HEK293T (cell line): Measurements from ENCODE around the gene SLC13A5.

ENCODE experiments used
- CTCF ChIA-PET: fragments of 350-600 bp; formaldehyde crosslinking; extraction: SDS; loops from one replicate; lab custom pipeline; 2021; ENCODE audit warnings: antibody characterized with exemption, inconsistent platforms; lab: Yijun Ruan, JAX
- POLR2A ChIA-PET: fragments of 350-600 bp; formaldehyde crosslinking; extraction: SDS; loops from one replicate; lab custom pipeline; 2020; ENCODE audit warnings: antibody characterized with exemption, inconsistent platforms; lab: Yijun Ruan, JAX
- DNase-seq: peaks from one replicate; pipeline ENCODE4 v3.0.0; 2012; ENCODE audit warnings: mixed read lengths; ENCODE audit errors: extremely low spot score
- ARNT ChIP-seq: fragments of 450-650 bp; IDR thresholded peaks from 2 replicates; pipeline ENCODE4 v1.6.1; 2017; ENCODE audit warnings: mild to moderate bottlenecking
- BHLHE40 ChIP-seq: fragments of 450-650 bp; IDR thresholded peaks from 2 replicates; pipeline ENCODE4 v1.6.1; 2016; ENCODE audit warnings: mild to moderate bottlenecking, moderate library complexity, borderline replicate concordance
- CTBP1 ChIP-seq: fragments of 450-650 bp; IDR thresholded peaks from 2 replicates; pipeline ENCODE4 v1.6.1; 2016; ENCODE audit warnings: borderline replicate concordance
- ELF4 ChIP-seq: fragments of 450-650 bp; IDR thresholded peaks from 2 replicates; pipeline ENCODE4 v1.6.1; 2017; ENCODE audit warnings: antibody characterized with exemption
- FOXA1 ChIP-seq: fragments of 450-650 bp; IDR thresholded peaks from 2 replicates; pipeline ENCODE4 v1.6.1; 2016; ENCODE audit warnings: mild to moderate bottlenecking
- FOXK2 ChIP-seq: fragments of 450-650 bp; IDR thresholded peaks from 2 replicates; pipeline ENCODE4 v1.6.1; 2016; ENCODE audit warnings: mild to moderate bottlenecking
- FOXM1 ChIP-seq: fragments of 450-650 bp; IDR thresholded peaks from 2 replicates; pipeline ENCODE4 v1.6.1; 2017; ENCODE audit warnings: mild to moderate bottlenecking, borderline replicate concordance
- HDGF ChIP-seq: fragments of 450-650 bp; IDR thresholded peaks from 2 replicates; pipeline ENCODE4 v1.6.1; 2017; ENCODE audit warnings: antibody characterized with exemption, borderline replicate concordance
- L3MBTL2 ChIP-seq: fragments of 450-650 bp; conservative IDR thresholded peaks from 2 replicates; pipeline ENCODE4 v1.6.1; 2016; ENCODE audit warnings: mild to moderate bottlenecking
- LEF1 ChIP-seq: fragments of 450-650 bp; IDR thresholded peaks from 2 replicates; pipeline ENCODE4 v1.6.1; 2017; ENCODE audit warnings: mild to moderate bottlenecking, borderline replicate concordance
- NFRKB ChIP-seq: fragments of 450-650 bp; IDR thresholded peaks from 2 replicates; pipeline ENCODE4 v1.6.1; 2016; ENCODE audit warnings: mild to moderate bottlenecking, moderate library complexity
- SP1 ChIP-seq: fragments of 450-650 bp; IDR thresholded peaks from 2 replicates; pipeline ENCODE4 v1.6.1; 2017
- SUZ12 ChIP-seq: fragments of 450-650 bp; IDR thresholded peaks from 2 replicates; pipeline ENCODE4 v1.6.1; 2016; ENCODE audit warnings: mild to moderate bottlenecking
- TARDBP ChIP-seq: fragments of 450-650 bp; IDR thresholded peaks from 2 replicates; pipeline ENCODE4 v1.6.1; 2016
- ZNF384 ChIP-seq: fragments of 450-650 bp; IDR thresholded peaks from 2 replicates; pipeline ENCODE4 v1.6.1; 2016
- TF ChIP-seq, protein P1 (sequence below): fragments of 450-650 bp; IDR thresholded peaks from 2 replicates; pipeline ENCODE4 v1.6.1; 2016

The SLC13A5 gene

GRCh38 chr17:6688944-6689343, 24.2 kb downstream of the SLC13A5 start:
- no peak for DNase-seq
- ChIA-PET POLR2A (no interaction called here), CTCF (no interaction called here)
- TF ChIP-seq L3MBTL2 (no peak), HDGF (no peak), FOXK2 (no peak), CTBP1 (no peak), SUZ12 (no peak), ARNT (no peak), SP1 (no peak), ELF4 (no peak), FOXA1 (no peak), BHLHE40 (no peak), ZNF384 (no peak), TARDBP (no peak), NFRKB (no peak), LEF1 (no peak), FOXM1 (no peak)
- TF ChIP-seq, protein P1, sequence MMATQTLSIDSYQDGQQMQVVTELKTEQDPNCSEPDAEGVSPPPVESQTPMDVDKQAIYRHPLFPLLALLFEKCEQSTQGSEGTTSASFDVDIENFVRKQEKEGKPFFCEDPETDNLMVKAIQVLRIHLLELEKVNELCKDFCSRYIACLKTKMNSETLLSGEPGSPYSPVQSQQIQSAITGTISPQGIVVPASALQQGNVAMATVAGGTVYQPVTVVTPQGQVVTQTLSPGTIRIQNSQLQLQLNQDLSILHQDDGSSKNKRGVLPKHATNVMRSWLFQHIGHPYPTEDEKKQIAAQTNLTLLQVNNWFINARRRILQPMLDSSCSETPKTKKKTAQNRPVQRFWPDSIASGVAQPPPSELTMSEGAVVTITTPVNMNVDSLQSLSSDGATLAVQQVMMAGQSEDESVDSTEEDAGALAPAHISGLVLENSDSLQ, result no peak

DNA sequence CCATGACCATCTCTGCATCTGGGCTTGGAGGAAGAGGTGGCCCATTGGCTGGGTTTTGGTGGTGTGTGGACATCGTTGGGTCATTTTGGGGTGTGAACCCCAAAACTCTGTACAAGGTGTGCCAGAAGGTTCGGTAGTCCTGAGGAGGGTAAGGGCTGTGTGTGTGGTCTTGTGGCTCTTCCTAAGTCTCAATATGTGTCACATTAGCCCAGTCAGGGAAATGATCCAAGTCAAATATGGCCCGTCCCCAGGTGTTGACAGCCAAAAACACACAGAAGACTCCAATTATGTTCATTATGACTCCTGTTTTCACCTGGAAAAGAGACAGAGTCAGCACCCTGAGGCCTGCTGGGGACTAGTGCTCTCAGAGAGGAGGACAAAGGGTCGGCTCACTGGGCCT, 27.1 kb downstream of the SLC13A5 start:
- POLR2A ChIA-PET, result no interaction called here
- TF ChIP-seq HDGF, result no peak
- TF ChIP-seq ZNF384, result no peak
- TF ChIP-seq LEF1, result no peak
- TF ChIP-seq ARNT, result no peak
- TF ChIP-seq TARDBP, result no peak
- TF ChIP-seq NFRKB, result no peak
- no peak for TF ChIP-seq FOXK2
- TF ChIP-seq BHLHE40, result no peak
- no peak for DNase-seq
- CTCF ChIA-PET, result no interaction called here

DNA sequence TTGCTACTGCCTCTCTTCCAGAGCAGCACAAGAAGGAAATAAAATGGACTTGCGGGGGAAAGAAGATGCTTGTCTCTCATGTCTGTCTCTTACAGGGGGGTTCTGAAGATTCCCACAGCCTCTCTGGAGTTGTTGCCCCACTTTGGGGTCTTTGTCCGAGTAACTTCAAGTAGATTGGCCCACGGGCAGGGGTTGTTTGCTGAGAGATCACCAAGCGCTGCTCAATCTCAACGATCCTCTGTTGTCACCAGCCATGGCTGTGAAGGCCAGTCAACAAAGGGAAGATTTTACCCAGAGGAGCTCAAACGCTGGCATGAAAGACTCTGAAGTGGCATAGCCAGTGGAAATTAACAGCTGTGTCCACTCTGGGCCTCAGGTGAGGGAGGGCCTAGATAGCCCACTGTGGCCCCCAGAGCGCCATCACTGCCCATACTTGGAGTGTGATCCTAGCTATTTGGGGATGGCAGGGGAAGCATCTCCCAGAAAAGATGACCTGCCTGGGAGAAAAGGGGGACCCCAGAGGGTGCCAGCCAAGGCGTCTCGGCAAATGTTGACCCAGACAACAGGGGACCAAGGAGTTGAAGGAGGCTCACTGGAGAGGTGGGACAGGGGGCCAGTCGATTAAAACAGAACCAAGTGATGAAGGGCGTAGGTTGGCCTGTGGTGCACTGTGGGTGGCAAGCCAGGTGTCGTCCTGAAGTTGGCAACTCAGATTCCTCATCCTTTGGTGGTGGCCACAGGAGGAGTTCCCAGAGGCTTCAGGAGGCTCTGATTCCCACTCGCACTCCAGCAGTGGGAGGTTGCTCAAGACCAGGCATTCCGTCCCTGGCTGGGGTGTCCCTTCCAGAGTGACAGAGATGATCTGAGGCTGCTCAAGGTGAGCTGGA, 28.0 kb downstream of the SLC13A5 start:
- ChIA-PET POLR2A (no interaction called here), CTCF (no interaction called here)
- TF ChIP-seq FOXK2, result no peak
- no peak for TF ChIP-seq NFRKB
- no peak for TF ChIP-seq SP1
- TF ChIP-seq CTBP1, result no peak
- TF ChIP-seq HDGF, result no peak
- no peak for TF ChIP-seq ZNF384
- no peak for TF ChIP-seq ELF4
- no peak for TF ChIP-seq FOXA1
- TF ChIP-seq LEF1, result no peak
- TF ChIP-seq BHLHE40, result no peak
- no peak for TF ChIP-seq L3MBTL2
- no peak for TF ChIP-seq TARDBP
- TF ChIP-seq, protein P1, result no peak
- no peak for TF ChIP-seq FOXM1
- no peak for TF ChIP-seq ARNT
- TF ChIP-seq SUZ12, result no peak
- no peak for DNase-seq

GRCh38 chr17:6684460-6684783, 28.7 kb downstream of the SLC13A5 start:
- ChIA-PET POLR2A (no interaction called here), CTCF (no interaction called here)
- DNase-seq, result no peak
- no peak for TF ChIP-seq ELF4
- TF ChIP-seq, protein P1, result no peak
- no peak for TF ChIP-seq SUZ12
- no peak for TF ChIP-seq TARDBP
- TF ChIP-seq NFRKB, result no peak
- no peak for TF ChIP-seq BHLHE40
- no peak for TF ChIP-seq ARNT
- no peak for TF ChIP-seq LEF1
- no peak for TF ChIP-seq FOXK2
- TF ChIP-seq SP1, result no peak

GRCh38 chr17:6683730-6684459, 29.3 kb downstream of the SLC13A5 start:
- DNase-seq, result no peak
- CTCF ChIA-PET, result no interaction called here
- POLR2A ChIA-PET, result no interaction called here
- no peak for TF ChIP-seq NFRKB
- TF ChIP-seq TARDBP, result no peak
- no peak for TF ChIP-seq CTBP1
- no peak for TF ChIP-seq FOXA1
- TF ChIP-seq HDGF, result no peak
- no peak for TF ChIP-seq LEF1
- TF ChIP-seq ARNT, result no peak
- TF ChIP-seq BHLHE40, result no peak
- no peak for TF ChIP-seq L3MBTL2
- TF ChIP-seq ZNF384, result no peak
- TF ChIP-seq, protein P1, result no peak
- TF ChIP-seq FOXM1, result no peak
- no peak for TF ChIP-seq SUZ12
- TF ChIP-seq FOXK2, result no peak
- no peak for TF ChIP-seq ELF4
- no peak for TF ChIP-seq SP1
